ENCODE data around the gene ARAP2.

GRCh38 chr4:36197501-36197900, 46.8 kb downstream of the ARAP2 start:
- TF ChIP-seq CTCF (conservative IDR thresholded peaks at IDR 0.05; ENCODE audit: low read depth, low read length) (no peak), EZH2phosphoT487 (IDR thresholded peaks at IDR 0.05; ENCODE audit: borderline replicate concordance, low read length) (no peak), EZH2 (IDR thresholded peaks at IDR 0.05; ENCODE audit: low read length, unreplicated experiment) (no peak)

All from PC-3 (cell line).